HEK293T (cell line): ENCODE results near the gene SLC6A2.
A peak's percentile ranks its signal among the peaks of the same experiment; 100 is the strongest.

ENCODE experiments used
- CTCF ChIA-PET: fragments of 350-600 bp; formaldehyde crosslinking; extraction: SDS; loops from one replicate; lab custom pipeline; 2021; ENCODE audit warnings: antibody characterized with exemption, inconsistent platforms; lab: Yijun Ruan, JAX
- POLR2A ChIA-PET: fragments of 350-600 bp; formaldehyde crosslinking; extraction: SDS; loops from one replicate; lab custom pipeline; 2020; ENCODE audit warnings: antibody characterized with exemption, inconsistent platforms; lab: Yijun Ruan, JAX
- DNase-seq: peaks from one replicate; pipeline ENCODE4 v3.0.0; 2012; ENCODE audit warnings: mixed read lengths; ENCODE audit errors: extremely low spot score
- ARNT ChIP-seq: fragments of 450-650 bp; IDR thresholded peaks from 2 replicates; pipeline ENCODE4 v1.6.1; 2017; ENCODE audit warnings: mild to moderate bottlenecking
- BHLHE40 ChIP-seq: fragments of 450-650 bp; IDR thresholded peaks from 2 replicates; pipeline ENCODE4 v1.6.1; 2016; ENCODE audit warnings: mild to moderate bottlenecking, moderate library complexity, borderline replicate concordance
- CTBP1 ChIP-seq: fragments of 450-650 bp; IDR thresholded peaks from 2 replicates; pipeline ENCODE4 v1.6.1; 2016; ENCODE audit warnings: borderline replicate concordance
- ELF4 ChIP-seq: fragments of 450-650 bp; IDR thresholded peaks from 2 replicates; pipeline ENCODE4 v1.6.1; 2017; ENCODE audit warnings: antibody characterized with exemption
- FOXA1 ChIP-seq: fragments of 450-650 bp; IDR thresholded peaks from 2 replicates; pipeline ENCODE4 v1.6.1; 2016; ENCODE audit warnings: mild to moderate bottlenecking
- FOXK2 ChIP-seq: fragments of 450-650 bp; IDR thresholded peaks from 2 replicates; pipeline ENCODE4 v1.6.1; 2016; ENCODE audit warnings: mild to moderate bottlenecking
- FOXM1 ChIP-seq: fragments of 450-650 bp; IDR thresholded peaks from 2 replicates; pipeline ENCODE4 v1.6.1; 2017; ENCODE audit warnings: mild to moderate bottlenecking, borderline replicate concordance
- HDGF ChIP-seq: fragments of 450-650 bp; IDR thresholded peaks from 2 replicates; pipeline ENCODE4 v1.6.1; 2017; ENCODE audit warnings: antibody characterized with exemption, borderline replicate concordance
- L3MBTL2 ChIP-seq: fragments of 450-650 bp; conservative IDR thresholded peaks from 2 replicates; pipeline ENCODE4 v1.6.1; 2016; ENCODE audit warnings: mild to moderate bottlenecking
- LEF1 ChIP-seq: fragments of 450-650 bp; IDR thresholded peaks from 2 replicates; pipeline ENCODE4 v1.6.1; 2017; ENCODE audit warnings: mild to moderate bottlenecking, borderline replicate concordance
- NFRKB ChIP-seq: fragments of 450-650 bp; IDR thresholded peaks from 2 replicates; pipeline ENCODE4 v1.6.1; 2016; ENCODE audit warnings: mild to moderate bottlenecking, moderate library complexity
- SP1 ChIP-seq: fragments of 450-650 bp; IDR thresholded peaks from 2 replicates; pipeline ENCODE4 v1.6.1; 2017
- SUZ12 ChIP-seq: fragments of 450-650 bp; IDR thresholded peaks from 2 replicates; pipeline ENCODE4 v1.6.1; 2016; ENCODE audit warnings: mild to moderate bottlenecking
- TARDBP ChIP-seq: fragments of 450-650 bp; IDR thresholded peaks from 2 replicates; pipeline ENCODE4 v1.6.1; 2016
- ZNF384 ChIP-seq: fragments of 450-650 bp; IDR thresholded peaks from 2 replicates; pipeline ENCODE4 v1.6.1; 2016
- TF ChIP-seq, protein P1 (sequence below): fragments of 450-650 bp; IDR thresholded peaks from 2 replicates; pipeline ENCODE4 v1.6.1; 2016

SLC6A2 gene

DNA sequence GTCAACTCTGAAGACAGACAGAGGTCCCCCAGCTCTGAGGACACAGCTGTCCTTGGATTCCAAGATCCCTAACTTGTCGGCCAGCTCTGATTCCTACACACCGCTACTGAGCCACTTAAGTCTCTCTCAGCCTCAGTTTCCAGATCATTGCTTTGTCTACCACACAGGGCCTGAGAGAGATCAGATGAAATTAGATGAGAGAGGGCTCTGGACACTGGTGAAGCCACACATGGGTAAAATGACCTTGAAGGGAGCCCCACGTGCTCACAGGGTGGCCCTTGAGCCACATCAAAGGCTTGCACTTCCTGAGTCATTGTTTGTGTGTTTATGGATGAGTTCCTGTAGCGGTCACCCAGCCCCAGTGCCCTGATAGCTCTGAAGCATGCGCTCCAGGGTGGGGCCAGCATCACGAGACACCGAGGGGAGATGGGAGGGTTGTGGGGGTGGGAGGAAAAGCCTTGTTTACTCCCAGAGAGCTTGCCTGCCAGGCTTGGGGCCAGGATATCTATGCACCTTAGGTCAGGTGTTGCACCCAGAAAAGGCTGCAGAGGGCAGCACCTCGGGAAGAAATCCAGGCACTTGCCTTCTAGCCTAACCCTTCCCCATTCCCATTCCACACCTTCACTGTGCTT lies 32.7 kb upstream of the SLC6A2 start:
- TF ChIP-seq, protein P1, sequence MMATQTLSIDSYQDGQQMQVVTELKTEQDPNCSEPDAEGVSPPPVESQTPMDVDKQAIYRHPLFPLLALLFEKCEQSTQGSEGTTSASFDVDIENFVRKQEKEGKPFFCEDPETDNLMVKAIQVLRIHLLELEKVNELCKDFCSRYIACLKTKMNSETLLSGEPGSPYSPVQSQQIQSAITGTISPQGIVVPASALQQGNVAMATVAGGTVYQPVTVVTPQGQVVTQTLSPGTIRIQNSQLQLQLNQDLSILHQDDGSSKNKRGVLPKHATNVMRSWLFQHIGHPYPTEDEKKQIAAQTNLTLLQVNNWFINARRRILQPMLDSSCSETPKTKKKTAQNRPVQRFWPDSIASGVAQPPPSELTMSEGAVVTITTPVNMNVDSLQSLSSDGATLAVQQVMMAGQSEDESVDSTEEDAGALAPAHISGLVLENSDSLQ = no peak
- no peak for TF ChIP-seq LEF1
- no peak for TF ChIP-seq SP1
- TF ChIP-seq SUZ12 = no peak
- no peak for TF ChIP-seq CTBP1
- no peak for TF ChIP-seq ARNT
- TF ChIP-seq HDGF = no peak
- no peak for TF ChIP-seq BHLHE40
- TF ChIP-seq TARDBP = no peak
- TF ChIP-seq FOXK2 = no peak
- no peak for TF ChIP-seq FOXA1
- no peak for TF ChIP-seq L3MBTL2
- no peak for TF ChIP-seq ELF4
- TF ChIP-seq ZNF384 = no peak
- no peak for TF ChIP-seq NFRKB
- TF ChIP-seq FOXM1 = no peak
- ChIA-PET CTCF (interaction anchor here (1.4 kb wide), 1 partner anchor 158 kb away, joined by 5 read pairs; no protein-coding TSS in a partner anchor), POLR2A (no interaction called here)

DNA sequence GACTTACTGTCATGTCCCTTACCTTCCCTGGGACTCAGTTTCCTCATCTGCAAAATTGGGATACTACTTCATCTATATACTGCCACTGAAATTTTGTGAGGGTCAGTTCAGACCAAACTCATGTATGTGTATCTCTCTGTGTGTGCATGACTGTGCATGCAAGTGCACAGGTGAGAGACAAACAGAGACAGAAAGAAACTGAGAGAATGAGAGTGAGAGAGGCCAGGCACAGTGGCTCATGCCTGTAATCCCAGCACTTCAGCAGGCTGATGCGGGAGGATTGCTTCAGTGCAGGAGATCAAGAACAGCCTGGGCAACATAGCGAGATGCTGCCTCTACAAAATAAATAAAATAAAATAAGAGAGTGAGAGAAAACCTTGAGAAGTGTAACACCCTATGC lies 32.1 kb upstream of the SLC6A2 start:
- DNase-seq = no peak
- POLR2A ChIA-PET = no interaction called here
- TF ChIP-seq, protein P1 = no peak
- TF ChIP-seq ARNT (no peak), BHLHE40 (no peak), FOXK2 (no peak), CTBP1 (no peak), NFRKB (no peak), HDGF (no peak), FOXA1 (no peak), SUZ12 (no peak), ELF4 (no peak), FOXM1 (no peak), SP1 (no peak), TARDBP (no peak), ZNF384 (no peak), LEF1 (no peak), L3MBTL2 (no peak)
- CTCF ChIA-PET = no interaction called here

More for the DNA sequence above, 32.7 kb upstream of the SLC6A2 start:
- DNase-seq = peak; percentile 45

DNA sequence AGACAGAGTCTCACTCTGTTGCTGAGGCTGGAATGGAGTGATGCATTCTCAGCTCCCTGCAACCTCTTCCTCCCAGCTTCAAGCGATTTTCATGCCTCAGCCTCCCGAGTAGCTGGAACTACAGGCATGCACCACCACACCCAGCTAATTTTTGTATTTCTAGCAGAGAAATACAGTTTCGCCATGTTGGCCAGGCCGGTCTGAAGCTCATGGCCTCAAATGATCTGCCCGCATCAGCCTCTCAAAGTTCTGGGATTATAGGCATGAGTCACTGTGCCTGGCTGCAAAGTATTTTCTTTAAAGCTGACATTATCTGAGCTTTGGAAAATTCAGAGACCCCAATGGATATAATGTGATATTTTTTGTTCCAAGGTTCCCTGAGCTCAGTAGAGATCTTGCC lies 31.1 kb upstream of the SLC6A2 start:
- CTCF ChIA-PET = interaction anchor here (0.6 kb wide), 1 partner anchor 42 kb away, joined by 3 read pairs; no protein-coding TSS in a partner anchor
- no peak for TF ChIP-seq NFRKB
- no peak for TF ChIP-seq HDGF
- no peak for TF ChIP-seq ZNF384
- TF ChIP-seq, protein P1 = no peak
- TF ChIP-seq L3MBTL2 = no peak
- TF ChIP-seq CTBP1 = no peak
- no peak for TF ChIP-seq FOXK2
- no peak for TF ChIP-seq ARNT
- no peak for TF ChIP-seq SUZ12
- no peak for TF ChIP-seq FOXA1
- POLR2A ChIA-PET = no interaction called here
- no peak for DNase-seq

DNA sequence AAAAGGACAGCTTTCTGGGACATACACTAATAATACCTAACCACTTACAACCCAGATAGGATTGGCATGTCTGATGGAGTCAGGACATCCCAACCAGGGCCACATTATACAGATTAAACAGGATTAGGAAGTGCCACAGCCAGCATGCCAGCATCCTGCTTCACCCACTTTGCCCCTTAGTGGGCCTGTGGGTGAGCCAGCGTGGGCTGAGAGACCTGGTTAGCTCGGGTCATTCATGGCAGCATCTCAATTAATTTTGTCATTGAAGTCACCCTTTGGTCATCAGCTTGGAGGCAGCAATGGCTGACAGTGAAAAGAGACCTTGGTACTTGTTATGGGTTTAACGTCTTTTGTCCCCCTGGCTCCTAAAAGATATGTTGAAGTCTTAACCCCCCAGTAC lies 29.9 kb upstream of the SLC6A2 start:
- no peak for DNase-seq
- TF ChIP-seq ZNF384 (no peak), L3MBTL2 (no peak), SP1 (no peak), SUZ12 (no peak), NFRKB (no peak), BHLHE40 (no peak), FOXM1 (no peak), ARNT (no peak), ELF4 (no peak), LEF1 (no peak), CTBP1 (no peak), HDGF (no peak), TARDBP (no peak)
- TF ChIP-seq, protein P1 = no peak
- ChIA-PET POLR2A (no interaction called here), CTCF (no interaction called here)

DNA sequence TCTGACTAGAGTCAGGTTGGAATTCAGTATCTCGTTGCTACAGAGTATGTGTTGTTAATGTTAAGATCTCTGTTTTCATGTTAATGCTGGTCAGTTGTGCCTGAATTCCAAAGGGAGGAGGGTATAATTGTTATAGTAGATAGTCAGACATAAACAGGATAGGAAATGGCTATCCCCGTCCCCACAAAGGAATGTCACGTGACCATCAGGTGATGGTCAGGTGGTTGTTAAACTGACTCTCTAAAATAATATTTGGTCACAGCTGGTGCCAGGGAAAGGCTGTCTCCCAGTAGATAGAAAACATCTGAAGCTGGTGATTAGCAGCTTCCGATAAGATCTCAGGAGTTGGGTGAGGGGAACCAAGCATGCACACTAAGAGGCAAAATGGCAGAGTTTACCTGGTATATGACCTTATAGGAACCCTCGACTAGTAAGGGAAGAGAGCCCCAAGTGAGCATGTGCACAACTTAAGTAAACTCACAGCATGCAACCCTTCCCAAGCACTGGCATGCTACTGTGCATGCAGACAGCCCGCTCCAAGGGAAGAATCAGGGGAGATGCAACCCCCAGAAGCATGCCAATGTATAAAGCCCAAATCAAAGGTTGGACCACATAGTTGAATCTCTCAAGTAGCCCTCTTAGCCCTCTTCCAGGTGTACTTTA lies 27.4 kb upstream of the SLC6A2 start:
- TF ChIP-seq ZNF384 = no peak
- no peak for TF ChIP-seq TARDBP
- TF ChIP-seq FOXA1 = no peak
- TF ChIP-seq ARNT = no peak
- no peak for TF ChIP-seq LEF1
- no peak for TF ChIP-seq BHLHE40
- TF ChIP-seq SP1 = no peak
- no peak for TF ChIP-seq CTBP1
- ChIA-PET CTCF (no interaction called here), POLR2A (no interaction called here)
- no peak for DNase-seq
